Measurements from ENCODE around the gene TAF11L6. TPM values are rescaled to one million over a fixed set of nuclear protein-coding genes. Genes with fewer than 3 reads are reported as not detected.
"Not testable (repeated sequence)": the region's sequence is repeated elsewhere in the genome, so short reads cannot be mapped to it uniquely, and the experiment has no call there.

The TAF11L6 gene
- polyA plus RNA-seq, 1 experiment: not detected

DNA sequence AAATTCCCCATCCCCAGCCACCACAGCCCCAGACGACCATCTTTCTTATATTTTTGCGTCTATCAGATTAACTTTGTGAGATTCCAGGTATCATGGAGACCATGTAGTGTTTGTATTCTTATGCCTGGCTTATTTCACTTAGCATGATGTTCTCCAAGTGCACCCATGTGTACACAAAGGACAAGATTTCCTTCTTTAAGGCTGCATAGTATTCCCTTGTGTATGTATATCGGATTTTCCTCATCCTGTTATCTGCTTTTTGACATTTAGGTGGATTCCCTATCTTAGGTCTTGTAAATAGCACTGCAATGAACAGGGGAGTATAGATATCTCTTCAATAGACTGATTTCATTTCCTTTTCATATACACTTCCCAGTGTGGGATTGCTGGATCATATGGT is 35.7 kb upstream of the TAF11L6 start:
- TF ChIP-seq, protein P1, sequence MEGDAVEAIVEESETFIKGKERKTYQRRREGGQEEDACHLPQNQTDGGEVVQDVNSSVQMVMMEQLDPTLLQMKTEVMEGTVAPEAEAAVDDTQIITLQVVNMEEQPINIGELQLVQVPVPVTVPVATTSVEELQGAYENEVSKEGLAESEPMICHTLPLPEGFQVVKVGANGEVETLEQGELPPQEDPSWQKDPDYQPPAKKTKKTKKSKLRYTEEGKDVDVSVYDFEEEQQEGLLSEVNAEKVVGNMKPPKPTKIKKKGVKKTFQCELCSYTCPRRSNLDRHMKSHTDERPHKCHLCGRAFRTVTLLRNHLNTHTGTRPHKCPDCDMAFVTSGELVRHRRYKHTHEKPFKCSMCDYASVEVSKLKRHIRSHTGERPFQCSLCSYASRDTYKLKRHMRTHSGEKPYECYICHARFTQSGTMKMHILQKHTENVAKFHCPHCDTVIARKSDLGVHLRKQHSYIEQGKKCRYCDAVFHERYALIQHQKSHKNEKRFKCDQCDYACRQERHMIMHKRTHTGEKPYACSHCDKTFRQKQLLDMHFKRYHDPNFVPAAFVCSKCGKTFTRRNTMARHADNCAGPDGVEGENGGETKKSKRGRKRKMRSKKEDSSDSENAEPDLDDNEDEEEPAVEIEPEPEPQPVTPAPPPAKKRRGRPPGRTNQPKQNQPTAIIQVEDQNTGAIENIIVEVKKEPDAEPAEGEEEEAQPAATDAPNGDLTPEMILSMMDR (IDR thresholded peaks at IDR 0.05; ENCODE audit: low read depth, low read length): no peak
- H3K9me3 ChIP-seq (ENCODE audit: control insufficient read depth, insufficient read depth, low read length): peaks cover 7% of the 10 kb centered on the region; the same call in 1 of the 2 replicates
- no peak overlapping the region for H3K27ac ChIP-seq (ENCODE audit: low read depth, low read length)
- ChIA-PET POLR2A (no interaction called here), CTCF (no interaction called here)
- no peak for DNase-seq (ENCODE audit: low read depth, low spot score)
- H3K4me3 ChIP-seq (ENCODE audit: low read depth, low read length): no peak overlapping the region
- H3K27me3 ChIP-seq (ENCODE audit: control insufficient read depth, insufficient read depth, low read length): peaks cover 3% of the 10 kb centered on the region

DNA sequence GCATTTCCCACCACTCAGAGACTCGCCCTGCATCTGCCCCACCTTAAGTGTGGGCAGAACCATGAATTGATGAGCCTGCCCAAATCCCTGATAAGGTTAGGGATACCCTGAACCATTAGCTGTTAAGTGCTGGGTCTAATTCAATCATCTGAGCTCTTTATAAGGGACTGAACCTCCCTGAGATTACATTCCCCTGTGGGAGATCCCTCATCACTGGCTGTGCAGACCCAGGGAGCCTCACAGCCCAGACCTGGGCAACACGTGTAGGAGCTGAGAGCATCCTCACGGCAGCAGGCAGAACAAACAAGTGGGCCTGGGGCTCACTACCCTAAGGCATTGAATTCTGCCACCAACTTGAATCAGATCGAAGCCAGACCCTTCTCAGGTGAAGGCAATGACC is 31.0 kb upstream of the TAF11L6 start:
- Histone ChIP-seq H3K9me3 (ENCODE audit: control insufficient read depth, insufficient read depth, low read length) (no peaks in the 10 kb centered on the region; the same call in 1 of the 2 replicates), H3K27me3 (ENCODE audit: control insufficient read depth, insufficient read depth, low read length) (no peaks in the 10 kb centered on the region), H3K27ac (ENCODE audit: low read depth, low read length) (no peak overlapping the region), H3K4me3 (ENCODE audit: low read depth, low read length) (no peak overlapping the region)
- ChIA-PET POLR2A (no interaction called here), CTCF (no interaction called here)
- DNase-seq (ENCODE audit: low read depth, low spot score): no peak
- TF ChIP-seq, protein P1 (IDR thresholded peaks at IDR 0.05; ENCODE audit: low read depth, low read length): no peak

DNA sequence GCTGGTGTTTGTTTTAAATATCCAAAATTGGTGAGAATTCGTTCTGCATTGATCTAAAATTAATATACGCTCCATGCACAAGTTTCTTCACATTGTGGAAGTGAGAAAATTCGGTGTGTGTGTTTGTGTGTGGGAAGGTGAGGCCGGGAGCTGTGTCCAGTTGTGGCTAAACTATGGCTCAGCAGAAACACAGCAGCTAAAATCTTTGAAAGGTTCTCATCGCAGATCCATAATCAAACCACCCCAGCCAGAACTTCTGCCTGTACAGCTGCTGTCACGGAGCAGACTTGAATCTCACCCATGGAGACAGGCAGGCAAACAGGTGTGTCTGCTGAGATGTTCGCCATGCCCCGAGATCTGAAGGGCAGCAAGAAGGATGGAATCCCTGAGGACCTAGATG is 30.5 kb upstream of the TAF11L6 start, which contains the start of gene TAF11L2:
Gene TAF11L2, plus strand, starts transcription at position 301 of the 400 bp plus-strand sequence.
- POLR2A ChIA-PET; H3K4me3 ChIP-seq (ENCODE audit: low read depth, low read length); CTCF ChIA-PET; DNase-seq (ENCODE audit: low read depth, low spot score); H3K27ac ChIP-seq (ENCODE audit: low read depth, low read length); H3K27me3 ChIP-seq (ENCODE audit: control insufficient read depth, insufficient read depth, low read length); H3K9me3 ChIP-seq (ENCODE audit: control insufficient read depth, insufficient read depth, low read length): not testable (repeated sequence)

DNA sequence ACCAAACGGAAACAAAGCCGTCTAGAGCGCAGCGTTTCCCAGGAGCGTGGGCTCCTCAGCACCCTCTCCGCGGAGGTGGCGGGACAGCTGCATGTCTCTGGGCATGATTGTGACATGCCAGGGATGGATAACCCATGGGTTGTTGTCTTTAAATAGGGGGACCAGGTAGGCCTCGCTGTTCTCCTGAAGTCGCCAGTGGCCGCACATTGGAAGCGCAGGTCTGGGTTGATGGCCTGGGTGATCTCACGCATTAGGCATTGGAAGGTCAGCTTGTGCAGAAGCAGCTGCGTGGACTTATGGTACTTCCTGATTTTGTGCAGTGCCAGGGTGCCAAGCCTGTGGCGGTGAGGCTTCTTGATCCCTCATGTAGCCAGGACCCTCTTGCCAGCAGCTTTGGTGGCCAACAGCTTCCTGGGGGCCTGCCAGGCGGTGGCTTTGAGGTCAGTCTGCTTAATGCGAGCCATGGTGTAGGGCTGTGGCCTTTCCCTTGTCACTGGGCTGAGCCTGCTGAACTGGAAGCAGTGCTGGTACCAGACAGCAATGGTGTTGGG is 16.6 kb upstream of the TAF11L6 start:
- Histone ChIP-seq H3K27ac (ENCODE audit: low read depth, low read length) (no peak overlapping the region), H3K4me3 (ENCODE audit: low read depth, low read length) (no peak overlapping the region), H3K9me3 (ENCODE audit: control insufficient read depth, insufficient read depth, low read length) (no peaks in the 10 kb centered on the region), H3K27me3 (ENCODE audit: control insufficient read depth, insufficient read depth, low read length) (no peaks in the 10 kb centered on the region)
- no peak for DNase-seq (ENCODE audit: low read depth, low spot score)
- POLR2A ChIA-PET: no interaction called here
- CTCF ChIA-PET: no interaction called here
- TF ChIP-seq, protein P1 (IDR thresholded peaks at IDR 0.05; ENCODE audit: low read depth, low read length): no peak

DNA sequence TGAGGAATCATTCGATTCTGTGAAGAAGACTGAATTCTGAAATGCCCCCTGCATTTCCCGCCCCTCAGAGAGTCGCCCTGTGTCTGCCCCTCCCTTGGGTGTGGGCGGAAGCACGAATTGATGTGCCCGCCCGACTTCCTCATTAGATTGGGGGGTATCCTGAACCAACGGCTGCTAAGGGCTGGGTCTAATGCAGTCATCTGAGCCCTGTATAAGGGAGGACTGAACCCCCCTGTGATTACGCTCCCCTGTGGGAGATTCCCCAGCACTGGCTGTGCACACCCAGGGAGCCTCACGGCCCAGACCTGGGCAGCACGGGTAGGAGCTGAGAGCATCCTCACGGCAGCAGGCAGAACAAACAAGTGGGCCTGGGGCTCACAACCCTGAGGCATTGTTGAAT is 10.9 kb upstream of the TAF11L6 start:
- DNase-seq (ENCODE audit: low read depth, low spot score); H3K27ac ChIP-seq (ENCODE audit: low read depth, low read length); POLR2A ChIA-PET; CTCF ChIA-PET; H3K9me3 ChIP-seq (ENCODE audit: control insufficient read depth, insufficient read depth, low read length); H3K4me3 ChIP-seq (ENCODE audit: low read depth, low read length); H3K27me3 ChIP-seq (ENCODE audit: control insufficient read depth, insufficient read depth, low read length): not testable (repeated sequence)

DNA sequence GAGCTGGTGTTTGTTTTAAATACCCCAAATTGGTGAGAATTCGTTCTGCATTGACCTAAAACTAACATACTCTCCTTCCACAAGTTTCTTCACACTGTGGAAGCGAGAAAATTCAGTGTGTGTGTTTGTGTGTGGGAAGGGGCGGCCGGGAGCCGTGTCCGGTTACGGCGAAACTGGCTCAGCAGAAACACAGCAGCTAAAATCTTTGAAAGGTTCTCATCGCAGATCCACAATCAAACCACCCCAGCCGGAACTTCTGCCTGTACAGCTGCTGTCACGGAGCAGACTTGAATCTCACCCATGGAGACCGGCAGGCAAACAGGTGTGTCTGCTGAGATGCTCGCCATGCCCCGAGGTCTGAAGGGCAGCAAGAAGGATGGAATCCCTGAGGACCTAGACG is 10.4 kb upstream of the TAF11L6 start, which contains the start of gene TAF11L3:
Gene TAF11L3, plus strand, starts transcription at position 301 of the 400 bp plus-strand sequence.
- H3K4me3 ChIP-seq (ENCODE audit: low read depth, low read length); H3K27ac ChIP-seq (ENCODE audit: low read depth, low read length); CTCF ChIA-PET; H3K9me3 ChIP-seq (ENCODE audit: control insufficient read depth, insufficient read depth, low read length); POLR2A ChIA-PET; H3K27me3 ChIP-seq (ENCODE audit: control insufficient read depth, insufficient read depth, low read length); DNase-seq (ENCODE audit: low read depth, low spot score): not testable (repeated sequence)

DNA sequence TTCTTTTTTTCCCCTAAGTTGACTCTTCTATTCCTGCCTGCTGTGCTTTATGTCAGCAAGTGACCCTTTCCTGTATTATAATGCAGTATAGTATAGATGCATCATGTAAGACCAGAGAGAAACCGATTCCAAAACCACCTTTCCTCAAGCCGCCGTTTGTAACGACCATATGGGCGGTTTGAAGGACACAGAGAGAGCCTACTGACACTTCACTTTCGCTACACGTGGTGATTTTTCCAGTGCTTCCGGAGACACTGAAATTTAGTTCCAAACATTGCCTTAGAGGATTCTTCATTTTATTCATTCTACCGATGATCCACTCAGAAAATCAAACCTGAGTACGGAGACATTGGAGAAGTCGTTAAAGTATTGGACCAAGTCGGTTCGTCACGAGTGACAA is 9.0 kb upstream of the TAF11L6 start:
- CTCF ChIA-PET; H3K4me3 ChIP-seq (ENCODE audit: low read depth, low read length); H3K9me3 ChIP-seq (ENCODE audit: control insufficient read depth, insufficient read depth, low read length); DNase-seq (ENCODE audit: low read depth, low spot score); POLR2A ChIA-PET; H3K27me3 ChIP-seq (ENCODE audit: control insufficient read depth, insufficient read depth, low read length); H3K27ac ChIP-seq (ENCODE audit: low read depth, low read length): not testable (repeated sequence)

DNA sequence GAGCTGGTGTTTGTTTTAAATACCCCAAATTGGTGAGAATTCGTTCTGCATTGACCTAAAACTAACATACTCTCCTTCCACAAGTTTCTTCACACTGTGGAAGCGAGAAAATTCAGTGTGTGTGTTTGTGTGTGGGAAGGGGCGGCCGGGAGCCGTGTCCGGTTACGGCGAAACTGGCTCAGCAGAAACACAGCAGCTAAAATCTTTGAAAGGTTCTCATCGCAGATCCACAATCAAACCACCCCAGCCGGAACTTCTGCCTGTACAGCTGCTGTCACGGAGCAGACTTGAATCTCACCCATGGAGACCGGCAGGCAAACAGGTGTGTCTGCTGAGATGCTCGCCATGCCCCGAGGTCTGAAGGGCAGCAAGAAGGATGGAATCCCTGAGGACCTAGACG is 7.0 kb upstream of the TAF11L6 start, which contains the start of gene TAF11L4:
Gene TAF11L4, plus strand, starts transcription at position 301 of the 400 bp plus-strand sequence.
- DNase-seq (ENCODE audit: low read depth, low spot score); H3K4me3 ChIP-seq (ENCODE audit: low read depth, low read length); H3K27ac ChIP-seq (ENCODE audit: low read depth, low read length); CTCF ChIA-PET; H3K27me3 ChIP-seq (ENCODE audit: control insufficient read depth, insufficient read depth, low read length); POLR2A ChIA-PET; H3K9me3 ChIP-seq (ENCODE audit: control insufficient read depth, insufficient read depth, low read length): not testable (repeated sequence)

DNA sequence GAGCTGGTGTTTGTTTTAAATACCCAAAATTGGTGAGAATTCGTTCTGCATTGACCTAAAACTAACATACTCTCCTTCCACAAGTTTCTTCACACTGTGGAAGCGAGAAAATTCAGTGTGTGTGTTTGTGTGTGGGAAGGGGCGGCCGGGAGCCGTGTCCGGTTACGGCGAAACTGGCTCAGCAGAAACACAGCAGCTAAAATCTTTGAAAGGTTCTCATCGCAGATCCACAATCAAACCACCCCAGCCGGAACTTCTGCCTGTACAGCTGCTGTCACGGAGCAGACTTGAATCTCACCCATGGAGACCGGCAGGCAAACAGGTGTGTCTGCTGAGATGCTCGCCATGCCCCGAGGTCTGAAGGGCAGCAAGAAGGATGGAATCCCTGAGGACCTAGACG is 3.5 kb upstream of the TAF11L6 start, which contains the start of gene TAF11L5:
Gene TAF11L5, plus strand, starts transcription at position 301 of the 400 bp plus-strand sequence.
- POLR2A ChIA-PET; DNase-seq (ENCODE audit: low read depth, low spot score); H3K9me3 ChIP-seq (ENCODE audit: control insufficient read depth, insufficient read depth, low read length); H3K27ac ChIP-seq (ENCODE audit: low read depth, low read length); H3K4me3 ChIP-seq (ENCODE audit: low read depth, low read length); CTCF ChIA-PET; H3K27me3 ChIP-seq (ENCODE audit: control insufficient read depth, insufficient read depth, low read length): not testable (repeated sequence)

DNA sequence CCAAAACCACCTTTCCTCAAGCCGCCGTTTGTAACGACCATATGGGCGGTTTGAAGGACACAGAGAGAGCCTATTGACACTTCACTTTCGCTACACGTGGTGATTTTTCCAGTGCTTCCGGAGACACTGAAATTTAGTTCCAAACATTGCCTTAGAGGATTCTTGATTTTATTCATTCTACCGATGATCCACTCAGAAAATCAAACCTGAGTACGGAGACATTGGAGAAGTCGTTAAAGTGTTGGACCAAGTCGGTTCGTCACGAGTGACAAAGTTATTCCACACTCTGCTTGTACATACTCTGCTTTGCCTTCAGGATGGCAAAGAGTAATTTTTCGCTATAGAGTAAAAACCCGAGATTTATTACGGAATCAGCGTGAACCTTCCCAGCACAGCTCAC is 2.0 kb upstream of the TAF11L6 start:
- POLR2A ChIA-PET; H3K4me3 ChIP-seq (ENCODE audit: low read depth, low read length); H3K27me3 ChIP-seq (ENCODE audit: control insufficient read depth, insufficient read depth, low read length); CTCF ChIA-PET; DNase-seq (ENCODE audit: low read depth, low spot score); H3K9me3 ChIP-seq (ENCODE audit: control insufficient read depth, insufficient read depth, low read length); H3K27ac ChIP-seq (ENCODE audit: low read depth, low read length): not testable (repeated sequence)
